CD14-positive monocyte (primary cell): Measurements from ENCODE around the gene CARD6. TPM values are rescaled to one million over a fixed set of nuclear protein-coding genes. Genes with fewer than 3 reads are reported as not detected.

ENCODE experiments used
- DNase-seq, 3 donors: peaks; one replicate each; pipeline ENCODE4 v3.0.0-alpha.2; 2011 to 2022
- H2AFZ ChIP-seq: 2 replicates; pipeline ENCODE4 v1.6.0; 2012; ENCODE audit warnings: mild to moderate bottlenecking, low read depth, low read length, inconsistent platforms; ENCODE audit not compliant: insufficient read depth, poor library complexity, severe bottlenecking
- H3K27ac ChIP-seq, 2 donors: 1 replicate in 1 of 2; 2 replicates in 1 of 2; pipeline ENCODE4 v1.5.1; 2012 to 2013; ENCODE audit warnings: low read length in 2 of 2, control low read depth in 1 of 2, inconsistent platforms in 1 of 2, low read depth in 1 of 2, mild to moderate bottlenecking in 1 of 2
- H3K27me3 ChIP-seq, 2 donors: one replicate each; pipeline versions ENCODE4 v1.6.0 to v1.6.1; 2011 to 2013; ENCODE audit warnings: low read length in 2 of 2; ENCODE audit not compliant: control insufficient read depth in 2 of 2, insufficient read depth in 2 of 2
- H3K36me3 ChIP-seq, 2 donors: replicated peaks in 1 of 2; 1 replicate in 1 of 2; 2 replicates in 1 of 2; pipeline versions ENCODE4 v1.5.1 to v1.6.1; 2012 to 2013; ENCODE audit warnings: low read length in 2 of 2, control low read depth in 1 of 2, inconsistent platforms in 1 of 2, mild to moderate bottlenecking in 1 of 2; ENCODE audit not compliant: insufficient read depth in 2 of 2, control insufficient read depth in 1 of 2
- H3K4me1 ChIP-seq, 2 donors: 1 replicate in 1 of 2; 2 replicates in 1 of 2; pipeline versions ENCODE4 v1.5.1 to v1.6.1; 2012 to 2013; ENCODE audit warnings: low read length in 2 of 2, control low read depth in 1 of 2, inconsistent platforms in 1 of 2, mild to moderate bottlenecking in 1 of 2, moderate library complexity in 1 of 2; ENCODE audit not compliant: insufficient read depth in 2 of 2, control insufficient read depth in 1 of 2
- H3K4me2 ChIP-seq: replicated peaks from 2 replicates; pipeline ENCODE3; 2012; ENCODE audit warnings: low read length, moderate library complexity, mild to moderate bottlenecking; ENCODE audit not compliant: poor library complexity, severe bottlenecking; ENCODE audit errors: extremely low read depth
- H3K4me3 ChIP-seq, 3 experiments: fragments of 200-600 bp in 1 of 3; sonication (generic) in 1 of 3; replicated peaks in 1 of 3; 1 replicate in 2 of 3; 2 replicates in 1 of 3; pipeline ENCODE4 v1.5.1; 2011 to 2013; ENCODE audit warnings: low read length in 3 of 3, mild to moderate bottlenecking in 3 of 3, control low read depth in 2 of 3, low read depth in 2 of 3, inconsistent platforms in 1 of 3, moderate library complexity in 1 of 3
- H3K79me2 ChIP-seq: 2 replicates; pipeline ENCODE4 v1.6.0; 2012; ENCODE audit warnings: mild to moderate bottlenecking, control low read depth, inconsistent platforms, low read length, moderate library complexity; ENCODE audit not compliant: insufficient read depth
- H3K9ac ChIP-seq: 2 replicates; pipeline ENCODE4 v1.6.0; 2017; ENCODE audit warnings: low read length, mild to moderate bottlenecking; ENCODE audit not compliant: insufficient read depth, poor library complexity, severe bottlenecking
- H3K9me3 ChIP-seq, 2 donors: replicated peaks in 1 of 2; 1 replicate in 1 of 2; 2 replicates in 1 of 2; pipeline versions ENCODE4 v1.5.1 to v1.6.1; 2012 to 2013; ENCODE audit warnings: low read length in 2 of 2, control low read depth in 1 of 2; ENCODE audit not compliant: control insufficient read depth in 1 of 2, insufficient read depth in 1 of 2
- H4K20me1 ChIP-seq: 2 replicates; pipeline ENCODE4 v1.6.0; 2012; ENCODE audit warnings: mild to moderate bottlenecking, low read length, control low read depth, moderate library complexity; ENCODE audit not compliant: insufficient read depth
- H3K27ac Mint-ChIP-seq, 7 donors: one replicate each; pipeline ENCODE4 v1.8.0; 2020; ENCODE audit warnings: mild to moderate bottlenecking in 7 of 7, mixed read lengths in 7 of 7, moderate library complexity in 6 of 7, inconsistent platforms in 2 of 7
- H3K27me3 Mint-ChIP-seq, 3 donors: one replicate each; pipeline ENCODE4 v1.8.0; 2021 to 2022; ENCODE audit warnings: low read depth in 3 of 3, mild to moderate bottlenecking in 3 of 3, mixed read lengths in 3 of 3, moderate library complexity in 3 of 3, inconsistent platforms in 1 of 3
- H3K36me3 Mint-ChIP-seq, 2 donors: one replicate each; pipeline ENCODE4 v1.8.0; 2020; ENCODE audit warnings: mixed read lengths in 2 of 2, inconsistent platforms in 1 of 2, mild to moderate bottlenecking in 1 of 2
- H3K4me1 Mint-ChIP-seq: one replicate; pipeline ENCODE4 v1.8.0; 2020; ENCODE audit warnings: mild to moderate bottlenecking, mixed read lengths
- H3K4me3 Mint-ChIP-seq, 2 donors: one replicate each; pipeline ENCODE4 v1.8.0; 2020; ENCODE audit warnings: mild to moderate bottlenecking in 2 of 2, mixed read lengths in 2 of 2, moderate library complexity in 1 of 2
- H3K9me3 Mint-ChIP-seq, 7 donors: one replicate each; pipeline ENCODE4 v1.8.0; 2020 to 2022; ENCODE audit warnings: mixed read lengths in 7 of 7, mild to moderate bottlenecking in 6 of 7, moderate library complexity in 6 of 7, inconsistent platforms in 2 of 7
- WGBS: methylation state at CpG from one replicate; pipeline ENCODE4 v1.1.5; 2013; ENCODE audit warnings: missing lambda C conversion rate; ENCODE audit not compliant: insufficient coverage; 5-methylcytosine and 5-hydroxymethylcytosine counted together
- intact Hi-C, 2 donors: fragments of 100-400 bp; cut with micrococcal nuclease; formaldehyde crosslinking; loops; one replicate each; pipeline versions ENCODE4 v1.15.0 to v1.15.1; 2023
- polyA plus RNA-seq, 3 donors: library from polyadenylated mRNA; depleted of rRNA in 1 of 3; unstranded in 2 of 3; stranded (reverse) in 1 of 3; fragments of 300-500 nt in 2 of 3; fragments of >200 nt in 1 of 3; fragmentation: Illumina TruSeq in 2 of 3; gene quantifications; 1 replicate in 2 of 3; 2 replicates in 1 of 3; pipeline ENCODE4 v1.2.3, GENCODE V29; 2012 to 2021
- TF ChIP-seq, protein P1 (sequence below): fragments of 200-600 bp; IDR thresholded peaks from one replicate; pipeline ENCODE4 v1.8.0; 2022; ENCODE audit warnings: antibody characterized with exemption, mild to moderate bottlenecking

Gene CARD6
- polyA plus RNA-seq, 3 donors = 5.8 to 15.6 (median 10.6) TPM

DNA sequence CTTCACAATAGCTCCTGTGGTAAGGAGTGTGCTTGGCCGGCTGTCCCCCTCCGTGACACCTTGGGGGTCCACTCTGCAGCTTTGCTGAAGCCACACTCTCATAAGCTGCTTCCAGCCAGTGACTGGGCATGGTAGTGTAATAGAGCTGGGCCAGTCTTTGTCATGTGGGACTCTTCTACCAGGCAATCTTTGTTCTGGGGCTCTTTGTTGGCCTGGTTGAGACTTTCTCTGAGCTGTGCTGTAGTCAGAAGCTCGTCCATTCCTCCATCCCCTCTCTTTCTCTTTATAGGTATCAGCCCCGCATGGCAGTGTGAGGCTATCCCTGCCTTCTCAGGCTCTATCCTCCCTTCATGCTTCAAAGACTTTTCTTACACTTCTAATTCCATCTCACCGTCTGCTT lies 25.7 kb downstream of the CARD6 start:
- H3K27me3 ChIP-seq = no peaks in the 10 kb centered on the region
- H3K36me3 ChIP-seq = no peaks in the 10 kb centered on the region
- 90% methylated on average over 2 of the region's 5 CpGs for WGBS
- Mint-ChIP-seq H3K27ac (no peak overlapping the region), H3K9me3 (peaks cover 10 to 28% (median 23%) of the 10 kb centered on the region in 7 donors), H3K36me3 (no peaks in the 10 kb centered on the region), H3K27me3 (peaks cover 0 to 3% (median 3%) of the 10 kb centered on the region in 3 donors), H3K4me3 (no peak overlapping the region), H3K4me1 (no peaks in the 10 kb centered on the region)
- no peaks in the 10 kb centered on the region for H4K20me1 ChIP-seq
- TF ChIP-seq, protein P1, sequence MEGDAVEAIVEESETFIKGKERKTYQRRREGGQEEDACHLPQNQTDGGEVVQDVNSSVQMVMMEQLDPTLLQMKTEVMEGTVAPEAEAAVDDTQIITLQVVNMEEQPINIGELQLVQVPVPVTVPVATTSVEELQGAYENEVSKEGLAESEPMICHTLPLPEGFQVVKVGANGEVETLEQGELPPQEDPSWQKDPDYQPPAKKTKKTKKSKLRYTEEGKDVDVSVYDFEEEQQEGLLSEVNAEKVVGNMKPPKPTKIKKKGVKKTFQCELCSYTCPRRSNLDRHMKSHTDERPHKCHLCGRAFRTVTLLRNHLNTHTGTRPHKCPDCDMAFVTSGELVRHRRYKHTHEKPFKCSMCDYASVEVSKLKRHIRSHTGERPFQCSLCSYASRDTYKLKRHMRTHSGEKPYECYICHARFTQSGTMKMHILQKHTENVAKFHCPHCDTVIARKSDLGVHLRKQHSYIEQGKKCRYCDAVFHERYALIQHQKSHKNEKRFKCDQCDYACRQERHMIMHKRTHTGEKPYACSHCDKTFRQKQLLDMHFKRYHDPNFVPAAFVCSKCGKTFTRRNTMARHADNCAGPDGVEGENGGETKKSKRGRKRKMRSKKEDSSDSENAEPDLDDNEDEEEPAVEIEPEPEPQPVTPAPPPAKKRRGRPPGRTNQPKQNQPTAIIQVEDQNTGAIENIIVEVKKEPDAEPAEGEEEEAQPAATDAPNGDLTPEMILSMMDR = no peak
- no peaks in the 10 kb centered on the region for H3K79me2 ChIP-seq
- H3K9ac ChIP-seq = no peak overlapping the region
- no peak overlapping the region for H3K4me2 ChIP-seq
- no peak overlapping the region for H3K27ac ChIP-seq
- no peak overlapping the region for H3K4me3 ChIP-seq
- intact Hi-C loops = no loop called here
- H2AFZ ChIP-seq = no peak overlapping the region
- H3K4me1 ChIP-seq = no peaks in the 10 kb centered on the region
- no peak for DNase-seq
- peaks cover 7 to 17% of the 10 kb centered on the region in 2 donors for H3K9me3 ChIP-seq

DNA sequence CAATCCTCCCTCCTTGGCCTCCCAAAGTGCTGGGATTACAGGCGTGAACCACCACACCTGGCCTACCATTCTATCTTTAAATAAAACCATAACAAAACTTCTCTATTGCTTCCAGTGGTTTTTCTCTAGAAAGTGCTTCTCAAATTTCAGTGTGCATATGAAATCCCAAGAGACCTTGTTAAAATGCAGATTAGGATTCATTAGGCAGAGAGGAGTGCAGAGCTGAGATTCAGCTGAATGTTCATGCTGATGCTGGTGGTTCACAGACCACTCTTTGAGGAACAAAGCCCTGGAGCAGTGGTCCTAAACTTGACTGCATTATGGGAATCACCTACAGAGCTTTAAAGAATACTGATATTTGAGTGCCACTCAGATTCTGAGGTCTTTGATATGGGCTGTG lies 28.2 kb downstream of the CARD6 start:
- Mint-ChIP-seq H3K4me3 (no peak overlapping the region), H3K9me3 (peaks cover 6 to 19% (median 11%) of the 10 kb centered on the region in 7 donors), H3K27me3 (peaks cover 0 to 5% (median 3%) of the 10 kb centered on the region in 3 donors), H3K36me3 (no peaks in the 10 kb centered on the region), H3K27ac (no peak overlapping the region), H3K4me1 (peaks cover 6% of the 10 kb centered on the region)
- TF ChIP-seq, protein P1 = no peak
- Histone ChIP-seq H3K27ac (no peak overlapping the region), H3K9ac (no peak overlapping the region), H3K9me3 (peaks cover 0 to 7% of the 10 kb centered on the region in 2 donors), H4K20me1 (no peaks in the 10 kb centered on the region), H3K4me1 (no peaks in the 10 kb centered on the region), H3K36me3 (no peaks in the 10 kb centered on the region), H3K27me3 (no peaks in the 10 kb centered on the region), H3K79me2 (no peaks in the 10 kb centered on the region), H3K4me2 (no peak overlapping the region), H2AFZ (no peak overlapping the region), H3K4me3 (no peak overlapping the region)
- intact Hi-C loops = no loop called here
- no CpG with 5 or more reads among the region's 1 CpG for WGBS
- DNase-seq = no peak
